ENCODE measurements around the gene SLC24A4. TPM values are rescaled to one million over a fixed set of nuclear protein-coding genes. Genes with fewer than 3 reads are reported as not detected.

The SLC24A4 gene
- polyA plus RNA-seq, 3 donors, result 0.05 to 0.22 (median 0.11) TPM

GRCh38 chr14:92496191-92496857 lies 173.4 kb downstream of the SLC24A4 start:
- H3K27ac ChIP-seq (ENCODE audit: low read depth, low read length), result no peak overlapping the region
- WGBS, 3 donors, result 69 to 79% (median 74%) methylated on average over 6 of the region's 6 CpGs

GRCh38 chr14:92497391-92497790 lies 174.4 kb downstream of the SLC24A4 start:
- 81 to 96% (median 85%) methylated on average over 8 of the region's 8 CpGs for WGBS, 3 donors

GRCh38 chr14:92499234-92499633 lies 176.3 kb downstream of the SLC24A4 start:
- WGBS, 3 donors, result 79 to 90% (median 88%) methylated on average over 3 of the region's 3 CpGs

More at GRCh38 chr14:92497391-92497790, 174.4 kb downstream of the SLC24A4 start:
- no peak overlapping the region for H3K27ac ChIP-seq (ENCODE audit: low read depth, low read length)

GRCh38 chr14:92500491-92500941 lies 177.6 kb downstream of the SLC24A4 start:
- H3K27ac ChIP-seq (ENCODE audit: low read depth, low read length), result no peak overlapping the region
- WGBS, 3 donors, result 59 to 93% (median 73%) methylated on average over 6 of the region's 6 CpGs

More at GRCh38 chr14:92499234-92499633, 176.3 kb downstream of the SLC24A4 start:
- H3K27ac ChIP-seq (ENCODE audit: low read depth, low read length), result no peak overlapping the region

- WGBS, 3 donors, result 76 to 83% (median 80%) methylated on average over 5 of the region's 5 CpGs
- no peak overlapping the region for H3K27ac ChIP-seq (ENCODE audit: low read depth, low read length)
Observed at GRCh38 chr14:92501891-92502351, 179.0 kb downstream of the SLC24A4 start.

- 88 to 94% (median 94%) methylated on average over 9 of the region's 9 CpGs for WGBS, 3 donors
Observed at GRCh38 chr14:92502541-92503286, 179.7 kb downstream of the SLC24A4 start.

GRCh38 chr14:92503756-92504491 lies 181.0 kb downstream of the SLC24A4 start:
- no peak overlapping the region for H3K27ac ChIP-seq (ENCODE audit: low read depth, low read length)
- WGBS, 3 donors, result 64 to 70% (median 67%) methylated on average over 4 of the region's 4 CpGs

More at GRCh38 chr14:92502541-92503286, 179.7 kb downstream of the SLC24A4 start:
- no peak overlapping the region for H3K27ac ChIP-seq (ENCODE audit: low read depth, low read length)

GRCh38 chr14:92505826-92506225 lies 182.9 kb downstream of the SLC24A4 start:
- H3K27ac ChIP-seq (ENCODE audit: low read depth, low read length), result no peak overlapping the region
- WGBS, 3 donors, result 87 to 95% (median 89%) methylated on average over 5 of the region's 5 CpGs

GRCh38 chr14:92506231-92506630 lies 183.3 kb downstream of the SLC24A4 start:
- no peak overlapping the region for H3K27ac ChIP-seq (ENCODE audit: low read depth, low read length)
- 69 to 87% (median 85%) methylated on average over 3 of the region's 3 CpGs for WGBS, 3 donors

GRCh38 chr14:92507174-92507768 lies 184.3 kb downstream of the SLC24A4 start:
- WGBS, 3 donors, result 56 to 67% (median 58%) methylated on average over 4 of the region's 4 CpGs
- H3K27ac ChIP-seq (ENCODE audit: low read depth, low read length), result no peak overlapping the region

GRCh38 chr14:92510972-92511371 lies 188.0 kb downstream of the SLC24A4 start:
- H3K27ac ChIP-seq (ENCODE audit: low read depth, low read length), result no peak overlapping the region

GRCh38 chr14:92511453-92512238 lies 188.7 kb downstream of the SLC24A4 start:
- 36 to 72% (median 56%) methylated on average over 6 of the region's 6 CpGs for whole genome bisulfite sequencing, 3 donors
- no peak overlapping the region for H3K27ac ChIP-seq (ENCODE audit: low read depth, low read length)

More at GRCh38 chr14:92510972-92511371, 188.0 kb downstream of the SLC24A4 start:
- 79 to 94% (median 91%) methylated on average over 2 of the region's 2 CpGs for WGBS, 3 donors

GRCh38 chr14:92512807-92513203 lies 189.8 kb downstream of the SLC24A4 start:
- no peak overlapping the region for H3K27ac ChIP-seq (ENCODE audit: low read depth, low read length)
- WGBS, 3 donors, result 72 to 82% (median 72%) methylated on average over 9 of the region's 9 CpGs

- WGBS, 3 donors, result 3 to 5% (median 3%) methylated on average over 73 to 79 of the region's 79 CpGs
- H3K27ac ChIP-seq (ENCODE audit: low read depth, low read length), result no peak within 1 kb of the TSS
Observed at GRCh38 chr14:92513204-92513965, 190.4 kb downstream of the SLC24A4 start, which contains the start of gene RIN3. RIN3 (plus strand) TSS chr14:92513781; CDS start chr14:92513933, 152 bp downstream.

- WGBS, 3 donors, result 4 to 7% (median 5%) methylated on average over 72 to 81 of the region's 81 CpGs
- no peak overlapping the region for H3K27ac ChIP-seq (ENCODE audit: low read depth, low read length)
Observed at GRCh38 chr14:92513966-92514843, 191.2 kb downstream of the SLC24A4 start.
